HTERT RPE-1 (cell line): ENCODE results near the gene CFAP65.

Experiments
- in situ Hi-C: fragments of 300-500 bp; cut with MboI; formaldehyde crosslinking; loops from 4 replicates; pipeline ENCODE4 v1.14.3; 2020; ENCODE audit warnings: low sequenced_read_pairs

CFAP65 gene

DNA sequence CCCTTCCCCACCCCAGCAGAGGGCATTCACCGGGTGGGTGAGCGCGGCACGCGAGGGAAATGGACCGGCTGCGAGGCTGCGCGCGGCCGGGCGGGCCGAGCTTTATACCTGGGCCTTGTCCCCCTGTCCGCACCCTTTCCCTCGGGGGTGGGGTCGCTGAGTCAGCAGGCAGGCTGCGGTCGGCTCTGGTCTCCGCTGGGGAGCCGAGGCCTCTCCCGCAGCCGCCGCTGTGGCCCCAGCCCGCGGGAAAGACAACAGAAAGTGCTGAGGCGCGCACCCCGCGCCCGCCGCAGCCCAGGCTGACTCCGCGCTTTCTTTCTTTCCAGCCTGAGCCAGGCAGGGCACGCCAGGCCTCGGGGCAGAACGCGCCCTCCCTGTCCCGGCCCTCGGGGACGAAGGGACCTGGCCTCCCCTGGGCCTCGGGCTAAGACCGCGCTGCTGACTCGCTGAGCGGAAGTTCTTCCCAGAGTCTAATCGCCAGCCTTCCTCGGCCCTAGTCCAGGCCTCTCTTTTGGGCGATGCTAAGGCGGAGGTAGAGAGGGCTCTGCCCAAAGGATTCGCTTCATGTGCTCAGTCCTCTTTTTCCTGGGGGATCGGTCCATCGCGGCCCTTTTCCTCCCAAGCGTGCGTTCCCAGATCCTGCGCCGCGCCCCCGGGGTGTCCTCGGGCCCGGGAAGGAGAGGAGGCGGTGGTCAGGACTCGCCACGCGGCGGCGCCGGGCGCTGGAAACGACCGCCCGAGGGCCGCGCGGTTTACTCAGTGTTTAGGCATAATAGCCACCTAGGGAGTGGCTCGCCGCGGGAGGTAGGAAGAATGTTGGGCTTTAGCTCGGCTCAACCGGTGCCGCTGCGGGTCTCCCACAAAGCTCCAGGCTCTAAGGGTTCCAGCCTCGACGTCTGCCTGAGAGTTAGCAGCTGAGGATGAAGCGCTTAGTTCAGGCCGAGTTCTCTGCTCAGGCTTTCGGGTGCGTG, 47.7 kb downstream of the CFAP65 start, which contains the start of gene CRYBA2:
Gene CRYBA2, minus strand, starts transcription at position 78 of the 971 bp plus-strand sequence. CDS start 246 bp downstream, outside the sequence.
- in situ Hi-C loops: no loop called here

DNA sequence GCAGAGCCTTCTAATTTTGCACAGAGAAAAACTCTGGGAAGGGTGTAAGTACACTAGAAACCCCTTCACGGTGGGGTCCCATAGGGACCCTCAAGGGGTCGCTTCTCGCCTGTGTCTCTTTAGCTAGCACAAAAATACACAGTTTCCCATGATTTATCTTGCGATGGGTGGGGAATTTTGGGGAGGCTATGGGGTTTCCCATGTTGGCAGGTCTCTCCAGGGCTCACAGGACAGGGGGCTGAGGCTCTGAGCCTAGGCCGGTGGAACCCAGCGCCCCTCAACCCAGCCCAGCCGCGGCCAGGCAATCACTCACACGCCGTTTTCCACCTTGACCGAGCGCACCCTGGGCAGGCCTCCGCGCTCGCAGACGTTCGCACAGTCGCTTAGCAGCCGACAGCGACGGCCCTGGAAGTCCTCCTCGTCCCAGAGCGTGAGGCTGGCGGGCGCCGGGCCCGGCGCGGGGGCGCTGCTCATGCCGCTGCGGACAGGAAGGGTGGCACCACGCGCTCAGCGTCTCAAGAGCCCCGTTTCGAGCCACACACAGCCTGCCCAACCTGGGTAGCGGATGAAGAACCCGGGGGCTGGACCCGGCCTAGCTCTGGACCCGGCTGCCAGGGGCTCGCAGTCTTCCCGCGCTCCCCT, 48.5 kb downstream of the CFAP65 start:
- in situ Hi-C loops: no loop called here

DNA sequence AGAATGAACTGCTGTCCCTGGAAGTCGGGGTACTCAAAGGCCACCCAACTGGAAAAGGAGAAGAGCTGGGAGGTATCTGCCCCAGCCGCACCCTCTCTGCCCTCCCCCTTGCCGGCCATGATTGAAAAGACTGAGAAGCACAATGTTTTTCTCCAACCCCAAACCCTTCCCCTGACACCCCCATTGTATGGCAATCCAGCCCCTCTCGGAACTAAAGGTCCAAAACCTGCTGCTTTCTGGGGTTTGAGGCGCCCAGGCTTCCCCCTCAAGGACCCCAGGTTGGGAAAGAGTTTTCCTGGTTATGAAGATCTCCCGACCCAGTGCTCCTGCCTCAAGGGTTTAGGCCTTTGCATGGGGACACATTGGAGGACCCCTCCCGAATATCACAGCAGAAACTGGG, 49.1 kb downstream of the CFAP65 start:
- in situ Hi-C loops: no loop called here

DNA sequence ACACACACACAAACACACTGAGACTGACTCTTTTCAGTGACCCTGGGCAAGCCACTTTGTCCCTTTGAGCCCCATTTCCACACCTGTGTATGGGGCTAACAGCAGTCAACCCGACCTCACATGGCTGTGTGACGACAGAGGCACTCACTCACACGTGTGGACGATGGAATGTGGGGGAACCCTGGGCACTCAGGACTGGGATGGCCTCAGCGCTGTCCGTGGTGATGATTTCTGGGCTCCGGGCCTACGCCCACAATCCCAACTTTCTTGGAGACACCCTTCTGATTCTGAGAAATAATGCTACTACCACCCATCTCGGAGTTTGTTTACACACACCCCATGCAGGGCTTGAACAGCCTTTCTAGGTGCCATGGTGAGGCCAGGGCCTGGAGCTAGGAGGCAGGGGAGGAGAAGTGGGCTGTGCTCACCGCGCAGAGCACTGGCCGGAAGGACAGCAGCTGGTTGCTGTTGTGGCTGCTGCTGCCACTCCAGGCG, 49.6 kb downstream of the CFAP65 start:
- in situ Hi-C loops: no loop called here

DNA sequence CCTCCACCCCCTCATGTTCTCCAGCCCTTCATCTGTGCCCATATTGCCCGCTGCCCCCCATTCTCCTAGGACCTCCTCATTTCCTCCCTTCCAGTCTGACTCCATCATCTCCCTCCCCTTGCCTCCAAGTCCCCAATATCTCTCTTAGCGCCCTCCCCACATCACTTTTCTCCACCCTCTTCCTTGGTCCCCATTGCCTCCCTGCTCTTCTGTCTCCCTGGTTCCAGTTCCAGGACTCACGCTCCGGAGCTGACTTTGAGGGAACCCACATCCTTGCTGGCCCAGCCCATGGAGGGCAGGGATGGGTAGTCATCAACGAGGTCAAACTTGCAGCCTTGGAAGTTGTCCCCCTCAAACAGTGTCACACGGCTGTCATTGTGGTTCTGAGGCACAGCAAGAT, 50.7 kb downstream of the CFAP65 start:
- in situ Hi-C loops: no loop called here

DNA sequence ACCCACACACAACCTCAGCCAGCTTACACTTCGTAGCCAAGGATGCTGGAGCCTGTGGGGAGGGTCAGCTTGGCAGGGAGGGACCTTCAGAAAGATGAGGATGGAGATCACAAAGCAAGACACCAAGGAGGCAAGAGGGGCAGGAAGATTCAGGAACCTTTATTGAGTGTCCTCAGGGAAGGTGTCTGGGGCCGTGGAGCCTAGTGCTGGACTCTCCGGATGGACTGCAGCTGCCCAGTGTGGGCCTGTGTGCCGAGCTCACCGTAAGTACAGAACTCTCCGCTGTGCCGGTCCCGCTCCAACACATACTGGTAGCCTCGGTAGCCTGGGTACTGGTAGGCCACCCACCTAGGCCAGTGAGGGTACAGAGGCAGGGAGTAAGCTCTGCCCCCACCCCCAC, 51.3 kb downstream of the CFAP65 start:
- in situ Hi-C loops: no loop called here

DNA sequence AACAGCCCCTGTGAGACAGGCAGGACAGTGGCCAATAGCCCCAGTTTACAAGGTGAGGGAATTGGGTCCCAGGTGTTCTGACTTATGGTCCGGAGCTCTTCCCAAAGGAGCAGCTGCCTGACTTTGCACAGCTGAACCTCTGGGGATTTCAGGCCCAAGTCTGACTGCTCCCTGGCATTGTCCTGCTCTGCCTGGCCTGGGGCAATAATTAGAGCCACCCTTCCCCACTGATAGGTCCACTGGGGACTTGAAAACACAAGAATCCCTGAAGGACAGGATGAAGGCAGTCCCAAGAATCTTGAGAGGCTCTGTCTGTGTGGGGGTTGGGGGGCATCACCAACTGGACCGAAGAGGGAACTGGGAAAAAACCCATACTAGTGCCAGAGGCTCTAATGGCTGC, 52.7 kb downstream of the CFAP65 start:
- in situ Hi-C loops: no loop called here

DNA sequence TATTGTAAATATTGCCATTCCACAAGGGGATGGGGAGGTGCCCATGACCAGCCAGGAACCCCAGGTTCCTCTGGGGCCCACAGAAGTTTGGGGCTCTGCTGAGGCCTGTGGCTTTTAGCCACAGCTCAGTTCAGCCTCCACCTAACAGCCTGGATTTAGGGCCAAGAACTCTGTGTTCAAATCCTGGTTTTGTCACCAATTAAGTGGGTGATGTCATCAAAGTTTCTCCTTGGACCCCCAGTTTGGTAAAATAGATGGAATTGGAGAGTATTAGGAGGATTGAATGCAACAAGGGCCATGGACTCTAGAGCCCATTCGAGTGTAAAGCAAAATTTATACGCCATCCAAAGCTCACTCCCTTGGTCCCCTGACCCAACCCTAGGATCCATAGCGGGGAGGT, 53.2 kb downstream of the CFAP65 start:
- in situ Hi-C loops: no loop called here

DNA sequence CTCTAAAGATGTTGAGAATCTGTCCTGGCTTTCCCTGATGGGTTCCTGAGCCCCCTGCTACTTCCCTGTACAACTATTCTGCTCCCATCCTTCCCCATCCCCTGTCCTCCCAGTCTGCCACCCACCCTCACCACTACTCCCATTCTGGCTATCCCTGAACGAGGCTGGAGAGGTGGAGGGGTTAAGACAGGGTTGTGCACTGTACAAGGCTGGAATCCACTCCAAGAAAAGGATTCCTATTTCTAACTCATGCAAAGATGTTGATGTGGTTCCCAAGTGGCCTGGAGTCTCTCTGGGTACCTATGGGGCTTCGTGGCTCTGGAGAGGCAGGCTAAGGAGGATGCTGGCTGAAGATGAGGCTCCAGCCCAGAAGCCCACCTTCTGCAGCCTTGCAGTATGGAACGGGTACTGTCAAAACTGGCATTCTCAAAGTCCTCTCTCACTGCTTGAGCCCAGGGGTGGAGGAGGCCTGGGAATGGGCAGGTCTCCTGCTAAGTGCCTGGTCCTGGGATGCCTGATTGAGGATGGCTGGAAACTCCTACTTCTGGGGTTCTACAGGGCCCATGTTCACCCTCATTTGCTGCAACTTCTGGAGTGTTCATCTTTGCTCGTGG, 55.1 kb downstream of the CFAP65 start:
- in situ Hi-C loops: no loop called here

DNA sequence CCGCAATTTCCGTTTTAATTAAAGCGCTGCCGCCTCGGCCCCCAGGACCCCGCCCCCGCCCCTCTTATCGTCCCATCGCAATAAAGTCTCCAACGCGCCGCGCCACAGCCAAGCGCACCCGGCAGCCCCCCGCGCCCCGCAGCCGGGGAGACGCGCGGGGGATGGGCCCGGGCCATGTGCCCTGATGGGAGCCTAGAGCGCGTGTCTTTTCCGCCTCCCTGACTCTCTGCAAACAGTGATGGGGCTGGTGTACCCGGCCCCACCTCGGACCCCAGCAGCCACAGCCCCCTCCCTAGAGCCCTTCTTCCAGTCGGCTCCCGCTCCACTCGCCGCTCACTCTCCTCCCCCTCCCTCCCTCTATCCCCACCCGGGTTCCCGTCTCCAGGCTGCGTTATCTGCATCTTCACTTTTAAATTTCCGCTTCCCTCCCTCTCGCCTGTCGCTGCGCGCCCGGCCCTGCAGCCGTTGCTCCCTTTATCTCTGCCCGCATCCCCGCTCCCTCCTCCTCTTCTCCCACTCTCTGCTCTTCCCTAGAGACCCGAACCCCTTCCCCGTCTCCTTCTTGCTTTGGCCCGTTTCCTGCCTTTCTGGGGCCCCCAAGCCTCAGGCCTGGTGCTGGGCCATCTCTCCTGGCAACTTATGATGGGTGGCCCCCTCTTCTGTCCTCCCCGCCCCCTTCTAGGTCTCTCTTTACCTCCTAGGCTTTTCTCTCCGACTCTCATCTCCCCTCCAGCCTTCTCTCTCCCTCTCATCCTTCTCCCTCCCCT, 55.8 kb downstream of the CFAP65 start:
- in situ Hi-C loops: no loop called here

DNA sequence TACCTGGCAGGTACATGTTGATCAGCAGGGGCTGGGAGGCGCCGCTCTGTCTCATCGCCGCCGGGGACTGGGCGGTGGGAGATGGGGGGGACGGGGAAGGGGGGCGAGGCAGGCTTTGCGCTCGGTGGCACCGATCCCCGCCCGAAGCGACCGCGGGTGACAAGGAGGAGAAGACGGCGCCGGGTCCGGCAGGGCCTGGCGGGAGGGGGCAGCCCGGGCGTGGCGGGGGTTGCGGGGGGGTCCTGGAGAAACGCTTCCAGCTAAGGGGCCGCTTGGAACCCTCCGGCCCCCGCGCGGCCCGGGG, 56.3 kb downstream of the CFAP65 start, which contains the start of gene FEV:
Gene FEV, minus strand, starts transcription at position 164 of the 304 bp plus-strand sequence. Its CDS starts 109 bp downstream, at position 55.
- in situ Hi-C loops: no loop called here

DNA sequence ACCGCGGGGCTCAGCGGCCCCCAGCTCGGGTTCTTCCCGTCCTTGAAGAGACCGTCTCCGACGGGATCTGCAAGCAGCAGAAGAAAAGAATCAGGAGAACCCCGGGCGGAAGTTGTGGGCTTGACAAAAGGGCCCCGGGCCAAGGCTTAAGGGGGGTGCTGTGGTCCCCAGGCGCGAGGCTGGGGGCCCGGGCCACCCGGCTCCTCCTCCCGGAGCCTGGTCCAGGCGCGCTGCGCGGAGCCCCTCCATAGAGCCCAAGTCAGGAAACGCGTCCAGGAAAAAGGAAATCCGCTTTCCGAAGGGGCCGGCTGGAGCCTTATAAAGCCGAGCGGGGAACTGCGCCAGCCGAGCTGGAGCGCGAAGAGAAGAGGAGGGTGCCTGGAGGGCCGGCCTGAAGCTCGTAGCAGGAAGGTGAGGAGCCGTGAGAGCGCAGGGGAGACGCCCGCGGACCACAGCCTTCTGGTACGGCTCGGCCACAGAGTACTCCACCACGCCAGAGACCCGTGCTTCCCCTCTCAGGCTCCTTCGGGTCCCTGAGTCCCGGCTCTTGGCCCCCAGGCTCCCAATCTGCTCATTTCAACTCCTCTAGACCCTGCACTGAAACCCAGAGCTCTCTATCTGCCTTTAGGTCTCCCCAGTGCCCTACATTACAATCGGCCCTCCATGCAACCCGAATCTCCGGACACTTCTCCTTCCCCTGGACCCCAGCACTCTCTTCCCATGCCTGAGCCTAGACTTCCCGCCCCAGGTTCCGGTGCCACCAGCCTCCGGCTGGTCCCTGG, 56.9 kb downstream of the CFAP65 start:
- in situ Hi-C loops: no loop called here

DNA sequence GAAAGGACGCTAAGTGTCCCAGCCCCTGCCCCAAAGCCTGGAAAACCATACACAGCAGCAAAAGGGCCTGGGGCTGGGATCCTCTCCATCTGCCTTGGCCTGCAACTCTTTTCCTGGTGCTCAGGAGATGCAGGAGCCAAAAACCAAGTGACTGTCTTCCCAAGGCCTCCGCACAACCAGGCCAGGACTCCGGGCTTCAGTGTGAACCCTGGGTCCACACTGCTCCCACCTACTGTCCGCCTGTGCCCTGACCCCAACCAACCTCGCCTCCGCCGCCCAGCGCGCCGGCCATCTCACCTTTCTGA, 57.4 kb downstream of the CFAP65 start:
- in situ Hi-C loops: no loop called here

DNA sequence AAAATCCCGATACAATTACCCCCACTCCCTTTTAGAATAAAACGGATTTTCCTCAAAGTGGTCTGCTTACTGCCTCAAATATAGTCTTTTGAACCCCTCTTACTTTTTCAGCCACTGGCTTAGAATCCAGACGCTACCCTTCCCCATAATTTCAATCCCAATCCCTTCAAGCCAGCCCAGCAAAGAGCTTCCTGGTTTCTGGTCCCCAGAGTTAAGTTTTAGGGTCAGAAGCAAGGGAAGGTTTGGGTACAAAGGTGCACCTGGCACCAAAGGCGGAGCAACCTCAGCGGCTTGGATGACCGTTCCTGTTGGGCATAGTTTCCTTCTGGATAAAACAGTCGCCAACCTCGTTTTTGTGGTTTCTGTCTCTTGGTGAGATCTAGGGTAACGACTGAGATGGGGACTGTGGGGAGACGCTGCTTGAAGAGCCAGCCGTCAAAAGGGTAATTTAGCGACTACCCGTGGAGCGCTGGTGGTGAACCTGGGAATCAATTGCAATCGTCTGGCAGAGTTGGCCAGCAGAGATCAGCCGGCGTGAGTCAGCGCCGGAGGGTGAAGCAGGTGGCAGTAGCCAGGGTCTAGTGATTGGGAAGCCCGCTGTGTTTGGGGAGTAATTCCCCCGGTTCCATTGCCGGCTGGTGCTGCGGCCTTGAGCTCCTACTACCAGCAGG, 57.9 kb downstream of the CFAP65 start:
- in situ Hi-C loops: no loop called here

DNA sequence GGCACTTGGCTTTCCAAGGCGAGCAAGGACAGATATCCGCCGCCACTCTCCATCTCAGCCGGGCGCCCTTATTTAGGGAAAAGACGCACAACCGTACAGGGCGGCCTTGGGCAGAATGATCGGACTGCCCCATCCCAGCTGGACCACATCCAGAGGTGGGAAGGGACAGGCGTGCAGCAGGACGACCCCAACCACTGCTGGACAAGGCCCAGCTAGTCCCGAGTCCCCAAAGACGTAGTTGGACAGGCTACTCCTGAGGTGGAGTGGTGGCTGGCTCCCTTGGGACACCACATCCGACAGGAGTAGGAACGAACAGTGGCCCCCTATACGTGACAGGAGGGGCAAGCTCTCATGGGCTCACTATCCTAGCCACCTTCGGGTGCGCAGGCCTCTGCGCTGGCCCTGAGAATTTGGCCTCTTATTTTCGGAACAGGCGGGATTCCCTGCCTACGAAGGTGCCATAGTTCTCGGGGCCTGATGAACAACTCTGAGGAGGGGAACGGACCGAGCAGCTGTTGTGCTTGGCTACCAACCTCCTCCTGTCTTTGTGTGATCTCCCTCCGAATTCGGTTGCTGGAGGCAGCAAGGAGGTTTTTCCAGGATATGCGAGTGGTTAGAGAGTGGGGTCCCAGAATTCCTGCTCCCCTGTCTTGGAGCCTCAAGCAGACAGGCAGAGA, 58.6 kb downstream of the CFAP65 start:
- in situ Hi-C loops: no loop called here

DNA sequence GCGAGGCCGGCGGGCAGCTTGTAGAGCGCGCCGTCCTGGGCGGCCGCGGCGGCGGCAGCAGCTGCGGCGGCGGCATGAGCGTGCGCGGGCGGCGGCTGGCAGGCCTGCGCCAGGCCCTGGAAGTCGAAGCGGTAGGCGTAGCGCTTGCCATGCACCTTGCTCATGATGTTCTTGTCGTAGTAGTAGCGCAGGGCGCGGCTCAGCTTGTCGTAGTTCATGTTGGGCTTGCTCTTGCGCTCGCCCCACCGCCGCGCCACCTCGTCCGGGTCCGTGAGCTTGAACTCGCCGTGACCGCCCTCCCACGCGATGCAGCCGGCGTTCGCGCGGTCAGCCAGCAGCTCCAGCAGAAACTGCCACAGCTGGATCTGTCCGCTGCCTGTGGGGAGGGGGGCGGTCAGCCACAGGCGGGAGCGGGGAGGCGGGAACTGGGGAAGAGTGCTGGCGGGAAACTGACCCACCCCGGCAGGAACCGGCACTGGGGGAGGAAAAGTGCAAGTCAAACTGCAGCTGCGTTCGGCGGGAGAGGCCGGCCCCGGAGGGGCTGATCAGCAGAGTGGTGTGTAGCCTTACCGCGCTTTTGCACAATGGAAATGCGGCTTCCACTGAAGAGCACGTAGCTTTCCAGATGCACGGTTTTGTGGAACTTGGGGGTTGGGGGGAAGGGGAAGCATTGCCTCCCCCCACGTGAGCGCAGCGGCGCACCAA, 59.3 kb downstream of the CFAP65 start:
- in situ Hi-C loops: no loop called here

DNA sequence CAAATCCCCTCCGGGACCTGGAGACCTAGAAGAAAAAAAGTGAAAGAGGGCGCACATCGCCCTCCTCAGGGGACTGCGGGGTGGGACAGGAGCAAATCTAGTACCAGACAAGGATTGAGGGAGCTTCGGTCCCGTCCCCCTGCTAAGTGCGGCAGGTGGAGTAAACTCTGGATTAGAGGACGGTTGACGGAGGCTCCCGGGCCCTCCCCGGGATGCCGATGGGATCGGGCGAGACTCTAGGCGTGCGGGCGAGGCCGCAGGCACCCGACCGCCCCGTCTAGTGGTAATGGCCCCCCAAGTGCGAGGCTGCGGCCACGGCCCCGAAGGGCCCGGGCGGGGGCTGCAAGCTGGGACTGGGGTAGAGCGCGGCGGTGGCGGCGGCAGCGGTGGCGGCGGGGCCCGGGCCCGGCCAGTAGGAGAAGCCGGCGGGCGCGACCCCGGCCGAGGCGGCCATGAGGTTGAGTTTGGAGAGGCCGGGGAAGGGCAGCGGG, 59.9 kb downstream of the CFAP65 start:
- in situ Hi-C loops: no loop called here

DNA sequence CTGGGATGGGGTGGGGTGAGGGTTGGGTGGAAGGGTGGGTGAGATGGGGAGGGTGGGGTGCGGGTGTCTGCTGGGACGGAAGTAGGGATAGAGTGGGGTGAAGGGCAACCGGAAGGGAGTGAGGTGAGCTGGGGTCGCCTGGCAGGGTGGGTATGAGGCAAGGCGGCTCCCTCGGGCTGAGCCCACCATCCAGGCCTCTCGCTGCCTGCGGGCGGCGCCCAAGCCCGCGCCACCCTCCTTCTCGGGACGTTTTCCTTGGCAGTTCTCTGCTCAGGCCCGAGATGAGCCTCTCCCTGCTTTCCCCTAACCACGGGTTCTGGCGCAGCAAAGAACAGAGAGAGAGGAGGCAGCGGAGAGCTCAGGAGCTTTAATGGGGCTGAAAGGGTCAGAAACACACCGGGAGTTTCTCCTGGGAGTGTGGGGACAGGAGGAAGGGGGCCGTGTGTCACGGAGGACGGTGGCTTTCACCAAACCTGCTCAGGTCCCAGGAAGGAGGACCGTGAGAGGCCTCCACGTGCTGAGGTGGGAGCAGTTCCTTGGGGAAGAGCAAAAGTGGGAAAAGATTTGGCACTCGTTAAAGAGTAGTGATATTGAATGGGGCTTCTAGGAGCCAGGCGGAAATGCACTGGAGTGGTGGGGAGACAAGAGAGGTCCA, 60.5 kb downstream of the CFAP65 start:
- in situ Hi-C loops: no loop called here
